HepG2 (cell line): ENCODE measurements around the gene PCBP1. TPM values are rescaled to one million over a fixed set of nuclear protein-coding genes. Genes with fewer than 3 reads are reported as not detected.

ENCODE experiments used
- CBX5 ChIP-seq: sonication (generic); formaldehyde crosslinking; IDR thresholded peaks from 2 replicates; pipeline ENCODE4 v1.4.0; 2020; ENCODE audit warnings: missing genetic modification reagents, borderline replicate concordance
- FOXK2 ChIP-seq: fragments of 450-650 bp; IDR thresholded peaks from 2 replicates; pipeline ENCODE4 v1.6.1; 2016
- FOXO1 ChIP-seq: sonication (generic); formaldehyde crosslinking; IDR thresholded peaks from 2 replicates; pipeline ENCODE4 v1.4.0; 2020; ENCODE audit warnings: missing genetic modification reagents
- KDM3A ChIP-seq: IDR thresholded peaks from 2 replicates; pipeline ENCODE4 v1.6.1; 2018; ENCODE audit warnings: low read depth, missing compliant biosample characterization
- KLF13 ChIP-seq: sonication (generic); formaldehyde crosslinking; IDR thresholded peaks from 2 replicates; pipeline ENCODE4 v1.4.0; 2020; ENCODE audit warnings: mild to moderate bottlenecking, missing genetic modification reagents
- KMT2B ChIP-seq: IDR thresholded peaks from 2 replicates; pipeline ENCODE4 v1.6.1; 2016; ENCODE audit warnings: missing genetic modification reagents, missing compliant biosample characterization
- NFIB ChIP-seq: sonication (generic); formaldehyde crosslinking; IDR thresholded peaks from 2 replicates; pipeline ENCODE4 v1.9.0; 2021; ENCODE audit warnings: missing genetic modification reagents, mild to moderate bottlenecking, borderline replicate concordance
- PPARG ChIP-seq: conservative IDR thresholded peaks from 2 replicates; pipeline ENCODE4 v1.6.1; 2016; ENCODE audit warnings: missing biosample characterization, missing genetic modification reagents
- RXRA ChIP-seq: sonication (generic); formaldehyde crosslinking; IDR thresholded peaks from 2 replicates; pipeline ENCODE4 v1.5.1; 2020; ENCODE audit warnings: missing genetic modification reagents
- SMC3 ChIP-seq: IDR thresholded peaks from 2 replicates; pipeline ENCODE4 v1.6.1; 2011; ENCODE audit warnings: low read length, improper control_type of control experiment
- SP4 ChIP-seq: sonication (generic); formaldehyde crosslinking; IDR thresholded peaks from 2 replicates; pipeline ENCODE4 v1.8.1; 2023; ENCODE audit warnings: mild to moderate bottlenecking, missing genetic modification reagents
- ZFYVE20 ChIP-seq: sonication (generic); formaldehyde crosslinking; IDR thresholded peaks from 2 replicates; pipeline ENCODE4 v1.8.0; 2023; ENCODE audit warnings: low read depth, mild to moderate bottlenecking, moderate library complexity, missing genetic modification reagents, borderline replicate concordance
- ZMYM3 ChIP-seq: sonication (generic); formaldehyde crosslinking; IDR thresholded peaks from 2 replicates; pipeline ENCODE4 v1.5.1; 2020; ENCODE audit warnings: mild to moderate bottlenecking, missing genetic modification reagents
- ZNF20 ChIP-seq: sonication (generic); formaldehyde crosslinking; IDR thresholded peaks from 2 replicates; pipeline ENCODE4 v1.4.0; 2020; ENCODE audit warnings: mild to moderate bottlenecking, moderate library complexity, missing genetic modification reagents
- ZNF30 ChIP-seq: sonication (generic); formaldehyde crosslinking; IDR thresholded peaks from 2 replicates; pipeline ENCODE4 v1.5.0; 2020; ENCODE audit warnings: mild to moderate bottlenecking, missing genetic modification reagents
- ZNF703 ChIP-seq: sonication (generic); formaldehyde crosslinking; IDR thresholded peaks from 2 replicates; pipeline ENCODE4 v1.5.1; 2020; ENCODE audit warnings: missing genetic modification reagents, mild to moderate bottlenecking, moderate library complexity, borderline replicate concordance
- ZNF768 ChIP-seq: sonication (generic); formaldehyde crosslinking; IDR thresholded peaks from 2 replicates; pipeline ENCODE4 v1.4.0; 2020; ENCODE audit warnings: missing genetic modification reagents
- polyA plus RNA-seq, 8 experiments: library from polyadenylated mRNA; depleted of rRNA in 3 of 8; stranded (reverse) in 7 of 8; unstranded in 1 of 8; fragments of >200 nt; fragmentation: Illumina TruSeq in 4 of 8; extraction: Trizol in 4 of 8; gene quantifications; 2 replicates each; pipeline versions ENCODE4 v1.2.1 to v1.2.3, GENCODE V29; 2011 to 2016; ENCODE audit warnings: low read depth in 4 of 8, missing spikeins in 1 of 8, mixed read lengths in 1 of 8; ENCODE audit not compliant: insufficient read depth in 1 of 8
- total RNA-seq, 5 experiments: library from RNA; depleted of rRNA; stranded (reverse); fragments of >200 nt; fragmentation: Illumina TruSeq; extraction: Trizol; gene quantifications; 2 replicates each; pipeline ENCODE4 v1.2.3, GENCODE V29; 2016; ENCODE audit warnings: low read depth in 1 of 5
- TF ChIP-seq, protein P1 (sequence below): IDR thresholded peaks from 2 replicates; pipeline ENCODE4 v1.6.1; 2016; ENCODE audit warnings: missing biosample characterization, missing genetic modification reagents, low read depth
- TF ChIP-seq, protein P2 (sequence below): sonication (generic); formaldehyde crosslinking; IDR thresholded peaks from 2 replicates; pipeline ENCODE4 v1.8.0; 2022; ENCODE audit warnings: missing genetic modification reagents, mild to moderate bottlenecking, moderate library complexity, borderline replicate concordance
- TF ChIP-seq, protein P3 (sequence below): sonication (generic); formaldehyde crosslinking; IDR thresholded peaks from 2 replicates; pipeline ENCODE4 v1.5.1; 2020; ENCODE audit warnings: mild to moderate bottlenecking, missing genetic modification reagents, moderate library complexity

Gene PCBP1
- total and polyA plus RNA-seq, 2 of the 13 experiments (the other 11 are each of a cell fraction or from before 2014, with no cell fraction given), result 32.0 to 137 TPM

DNA sequence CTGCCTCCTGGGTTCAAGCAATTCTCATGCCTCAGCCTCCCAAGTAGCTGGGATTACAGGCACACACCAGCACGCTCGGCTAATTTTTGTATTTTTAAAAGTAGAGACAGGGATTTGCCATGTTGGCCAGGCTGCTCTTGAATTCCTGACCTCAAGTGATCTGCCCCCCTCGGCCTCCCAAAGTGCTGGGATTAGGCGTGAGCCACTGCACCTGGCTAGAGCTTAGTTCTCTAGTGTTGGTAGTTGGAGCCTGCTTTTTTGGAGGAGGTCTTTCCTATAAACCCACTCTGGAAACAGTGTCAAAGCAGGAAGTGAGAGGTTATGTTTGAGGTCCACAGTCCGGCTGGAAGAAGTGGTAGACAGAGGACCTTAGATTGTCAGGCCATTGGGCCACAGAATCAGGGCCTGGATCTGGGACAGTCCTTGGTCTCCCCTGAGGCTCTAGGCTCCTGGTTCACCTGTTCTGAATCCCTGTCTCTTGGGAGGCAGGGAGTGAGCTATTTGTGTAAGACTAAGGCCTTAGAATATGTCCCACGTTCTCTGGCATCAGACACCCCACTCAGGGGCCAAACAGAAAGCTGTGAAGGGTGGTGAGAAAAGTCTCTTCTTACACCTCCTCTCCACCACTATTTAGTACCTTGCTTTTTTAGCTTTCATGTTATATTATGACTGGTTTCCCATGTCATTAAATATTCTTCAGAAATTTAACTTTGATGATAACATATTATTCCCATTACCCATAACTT, 34.5 kb downstream of the PCBP1 start (continued):
- TF ChIP-seq KDM3A (CRISPR knock-in tag), result no peak
- no peak for TF ChIP-seq ZNF20 (CRISPR knock-in tag)
- TF ChIP-seq ZNF30 (CRISPR knock-in tag), result no peak
- TF ChIP-seq, protein P1, sequence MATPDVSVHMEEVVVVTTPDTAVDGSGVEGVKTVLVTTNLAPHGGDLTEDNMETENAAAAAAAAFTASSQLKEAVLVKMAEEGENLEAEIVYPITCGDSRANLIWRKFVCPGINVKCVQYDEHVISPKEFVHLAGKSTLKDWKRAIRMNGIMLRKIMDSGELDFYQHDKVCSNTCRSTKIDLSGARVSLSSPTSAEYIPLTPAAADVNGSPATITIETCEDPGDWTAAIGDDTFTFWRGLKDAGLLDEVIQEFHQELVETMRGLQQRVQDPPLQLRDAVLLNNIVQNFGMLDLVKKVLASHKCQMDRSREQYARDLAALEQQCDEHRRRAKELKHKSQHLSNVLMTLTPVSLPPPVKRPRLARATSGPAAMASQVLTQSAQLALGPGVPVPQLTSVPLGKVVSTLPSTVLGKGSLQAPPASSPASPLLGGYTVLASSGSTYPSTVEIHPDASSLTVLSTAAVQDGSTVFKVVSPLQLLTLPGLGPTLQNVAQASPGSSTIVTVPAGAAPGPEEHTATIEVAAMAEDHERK, result no peak
- no peak for TF ChIP-seq SP4 (CRISPR knock-in tag)
- TF ChIP-seq CBX5 (CRISPR knock-in tag), result no peak
- TF ChIP-seq ZNF768 (CRISPR knock-in tag), result no peak
- no peak for TF ChIP-seq RXRA (CRISPR knock-in tag)
- no peak for TF ChIP-seq PPARG (CRISPR knock-in tag)
- no peak for TF ChIP-seq FOXO1 (CRISPR knock-in tag)
- no peak for TF ChIP-seq ZNF703
- no peak for TF ChIP-seq NFIB (CRISPR knock-in tag)
- no peak for TF ChIP-seq FOXK2
- TF ChIP-seq, protein P2, sequence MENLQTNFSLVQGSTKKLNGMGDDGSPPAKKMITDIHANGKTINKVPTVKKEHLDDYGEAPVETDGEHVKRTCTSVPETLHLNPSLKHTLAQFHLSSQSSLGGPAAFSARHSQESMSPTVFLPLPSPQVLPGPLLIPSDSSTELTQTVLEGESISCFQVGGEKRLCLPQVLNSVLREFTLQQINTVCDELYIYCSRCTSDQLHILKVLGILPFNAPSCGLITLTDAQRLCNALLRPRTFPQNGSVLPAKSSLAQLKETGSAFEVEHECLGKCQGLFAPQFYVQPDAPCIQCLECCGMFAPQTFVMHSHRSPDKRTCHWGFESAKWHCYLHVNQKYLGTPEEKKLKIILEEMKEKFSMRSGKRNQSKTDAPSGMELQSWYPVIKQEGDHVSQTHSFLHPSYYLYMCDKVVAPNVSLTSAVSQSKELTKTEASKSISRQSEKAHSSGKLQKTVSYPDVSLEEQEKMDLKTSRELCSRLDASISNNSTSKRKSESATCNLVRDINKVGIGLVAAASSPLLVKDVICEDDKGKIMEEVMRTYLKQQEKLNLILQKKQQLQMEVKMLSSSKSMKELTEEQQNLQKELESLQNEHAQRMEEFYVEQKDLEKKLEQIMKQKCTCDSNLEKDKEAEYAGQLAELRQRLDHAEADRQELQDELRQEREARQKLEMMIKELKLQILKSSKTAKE, result no peak
- no peak for TF ChIP-seq ZFYVE20 (CRISPR knock-in tag)
- no peak for TF ChIP-seq KMT2B (CRISPR knock-in tag)
- TF ChIP-seq, protein P3, sequence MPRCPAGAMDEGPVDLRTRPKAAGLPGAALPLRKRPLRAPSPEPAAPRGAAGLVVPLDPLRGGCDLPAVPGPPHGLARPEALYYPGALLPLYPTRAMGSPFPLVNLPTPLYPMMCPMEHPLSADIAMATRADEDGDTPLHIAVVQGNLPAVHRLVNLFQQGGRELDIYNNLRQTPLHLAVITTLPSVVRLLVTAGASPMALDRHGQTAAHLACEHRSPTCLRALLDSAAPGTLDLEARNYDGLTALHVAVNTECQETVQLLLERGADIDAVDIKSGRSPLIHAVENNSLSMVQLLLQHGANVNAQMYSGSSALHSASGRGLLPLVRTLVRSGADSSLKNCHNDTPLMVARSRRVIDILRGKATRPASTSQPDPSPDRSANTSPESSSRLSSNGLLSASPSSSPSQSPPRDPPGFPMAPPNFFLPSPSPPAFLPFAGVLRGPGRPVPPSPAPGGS (CRISPR knock-in tag), result 0 out of 2 replicates have a peak, but pooled peaks have one; percentile 38
- TF ChIP-seq KLF13 (CRISPR knock-in tag), result no peak
- TF ChIP-seq SMC3, result no peak
- peak; percentile 41; the same call in 1 of the 2 replicates for TF ChIP-seq ZMYM3
